ENCODE data around the gene HPN.

HPN gene

GRCh38 chr19:35069696-35070095 lies 28.2 kb downstream of the HPN start:
- POLR2A ChIA-PET = no interaction called here
- no peak overlapping the region for H3K27ac ChIP-seq (ENCODE audit: extremely low read depth, low read depth, low read length)

GRCh38 chr19:35070471-35070870 lies 28.9 kb downstream of the HPN start:
- Histone ChIP-seq H3K27ac (ENCODE audit: extremely low read depth, low read depth, low read length) (no peak overlapping the region), H3K4me1 (ENCODE audit: control insufficient read depth, insufficient read depth, low read length) (peaks cover 10% of the 10 kb centered on the region), H3K36me3 (ENCODE audit: control insufficient read depth in 2 of 2, insufficient read depth in 1 of 2, low read length in 2 of 2) (no peaks in the 10 kb centered on the region), H3K4me3 (ENCODE audit: low read depth, low read length) (no peak overlapping the region), H3K9me3 (ENCODE audit: control insufficient read depth, insufficient read depth, low read depth, low read length) (peaks cover 7% of the 10 kb centered on the region)
- no peak for TF ChIP-seq ZNF214 (tag by site-specific recombination; IDR thresholded peaks at IDR 0.05; ENCODE audit: borderline replicate concordance)
- TF ChIP-seq YY1 (tag by site-specific recombination; IDR thresholded peaks at IDR 0.05) = peak; percentile 74
- no peak for TF ChIP-seq ZNF596 (tag by site-specific recombination; IDR thresholded peaks at IDR 0.05)
- no peak for TF ChIP-seq ZBTB8A (tag by site-specific recombination; IDR thresholded peaks at IDR 0.05)
- TF ChIP-seq REPIN1 (tag by site-specific recombination; IDR thresholded peaks at IDR 0.05; ENCODE audit: low read depth) = no peak
- no peak for TF ChIP-seq ZNF585B (tag by site-specific recombination; IDR thresholded peaks at IDR 0.05)
- TF ChIP-seq ZNF280D (tag by site-specific recombination; IDR thresholded peaks at IDR 0.05) = 0 out of 2 replicates have a peak, but pooled peaks have one; percentile 86
- TF ChIP-seq ZNF544 (tag by site-specific recombination; IDR thresholded peaks at IDR 0.05) = 0 out of 2 replicates have a peak, but pooled peaks have one; percentile 13
- TF ChIP-seq GLI4 (tag by site-specific recombination; IDR thresholded peaks at IDR 0.05) = no peak
- TF ChIP-seq ZNF670 (tag by site-specific recombination; IDR thresholded peaks at IDR 0.05; ENCODE audit: low read depth) = no peak
- TF ChIP-seq ZNF664 (tag by site-specific recombination; IDR thresholded peaks at IDR 0.05) = no peak
- no peak for TF ChIP-seq ZNF155 (tag by site-specific recombination; IDR thresholded peaks at IDR 0.05)
- TF ChIP-seq ZNF133 (tag by site-specific recombination; IDR thresholded peaks at IDR 0.05) = no peak
- TF ChIP-seq ZNF121 (tag by site-specific recombination; IDR thresholded peaks at IDR 0.05) = no peak
- TF ChIP-seq ZXDB (tag by site-specific recombination; IDR thresholded peaks at IDR 0.05) = no peak
- no peak for TF ChIP-seq ZNF561 (tag by site-specific recombination; IDR thresholded peaks at IDR 0.05; ENCODE audit: borderline replicate concordance)
- TF ChIP-seq ZNF777 (tag by site-specific recombination; IDR thresholded peaks at IDR 0.05; ENCODE audit: borderline replicate concordance) = no peak
- no peak for TF ChIP-seq ZNF366 (tag by site-specific recombination; conservative IDR thresholded peaks at IDR 0.05)
- no peak for TF ChIP-seq ZNF362 (tag by site-specific recombination; IDR thresholded peaks at IDR 0.05)
- no peak for TF ChIP-seq ZNF677 (tag by site-specific recombination; IDR thresholded peaks at IDR 0.05)
- no peak for TF ChIP-seq ZNF239 (tag by site-specific recombination; IDR thresholded peaks at IDR 0.05)
- CTCF ChIA-PET = interaction anchor here (0.6 to 4.0 kb wide), 15 partner anchors 10 to 241 kb away, joined by 3 to 31 read pairs (median 7); no protein-coding TSS in a partner anchor
- POLR2A ChIA-PET = no interaction called here

More at GRCh38 chr19:35069696-35070095, 28.2 kb downstream of the HPN start:
- CTCF ChIA-PET = interaction anchor here (0.6 to 4.0 kb wide), 17 partner anchors 11 to 718 kb away, joined by 3 to 31 read pairs (median 6); no protein-coding TSS in a partner anchor
- peaks cover 7% of the 10 kb centered on the region for H3K9me3 ChIP-seq (ENCODE audit: control insufficient read depth, insufficient read depth, low read depth, low read length)
- H3K4me3 ChIP-seq (ENCODE audit: low read depth, low read length) = no peak overlapping the region
- TF ChIP-seq ZNF777 (tag by site-specific recombination; IDR thresholded peaks at IDR 0.05; ENCODE audit: borderline replicate concordance) = no peak
- TF ChIP-seq BCL11A (tag by site-specific recombination; IDR thresholded peaks at IDR 0.05; ENCODE audit: low read depth) = no peak
- no peak for TF ChIP-seq SP2 (tag by site-specific recombination; IDR thresholded peaks at IDR 0.05)
- TF ChIP-seq ZNF610 (tag by site-specific recombination; IDR thresholded peaks at IDR 0.05; ENCODE audit: borderline replicate concordance) = no peak
- TF ChIP-seq ZXDB (tag by site-specific recombination; IDR thresholded peaks at IDR 0.05) = no peak
- no peak for TF ChIP-seq REST (tag by site-specific recombination; IDR thresholded peaks at IDR 0.05)
- no peak for TF ChIP-seq KLF16 (tag by site-specific recombination; IDR thresholded peaks at IDR 0.05)
- no peak for TF ChIP-seq MYNN (tag by site-specific recombination; IDR thresholded peaks at IDR 0.05; ENCODE audit: borderline replicate concordance)
- TF ChIP-seq ZNF132 (tag by site-specific recombination; IDR thresholded peaks at IDR 0.05; ENCODE audit: borderline replicate concordance) = no peak
- TF ChIP-seq ZNF169 (tag by site-specific recombination; IDR thresholded peaks at IDR 0.05) = no peak
- no peak for TF ChIP-seq YY2 (tag by site-specific recombination; IDR thresholded peaks at IDR 0.05)
- TF ChIP-seq ZSCAN23 (tag by site-specific recombination; IDR thresholded peaks at IDR 0.05) = no peak
- no peak for TF ChIP-seq ZNF596 (tag by site-specific recombination; IDR thresholded peaks at IDR 0.05)
- peaks cover 10% of the 10 kb centered on the region for H3K4me1 ChIP-seq (ENCODE audit: control insufficient read depth, insufficient read depth, low read length)
- no peaks in the 10 kb centered on the region for H3K36me3 ChIP-seq (ENCODE audit: control insufficient read depth in 2 of 2, insufficient read depth in 1 of 2, low read length in 2 of 2)
